RCC 7860 (cell line): ENCODE measurements around the gene LONP1.
"Not testable (repeated sequence)": the region's sequence is repeated elsewhere in the genome, so short reads cannot be mapped to it uniquely, and the experiment has no call there.

ENCODE experiments used
- DNase-seq: peaks from one replicate; pipeline ENCODE4 v3.0.0-alpha.2; 2015; ENCODE audit warnings: low spot score
- FAIRE-seq: peaks from 2 replicates; lab custom pipeline; 2012; peaks lifted over from hg19 to GRCh38; lab: Jason Lieb, UNC

The LONP1 gene

DNA sequence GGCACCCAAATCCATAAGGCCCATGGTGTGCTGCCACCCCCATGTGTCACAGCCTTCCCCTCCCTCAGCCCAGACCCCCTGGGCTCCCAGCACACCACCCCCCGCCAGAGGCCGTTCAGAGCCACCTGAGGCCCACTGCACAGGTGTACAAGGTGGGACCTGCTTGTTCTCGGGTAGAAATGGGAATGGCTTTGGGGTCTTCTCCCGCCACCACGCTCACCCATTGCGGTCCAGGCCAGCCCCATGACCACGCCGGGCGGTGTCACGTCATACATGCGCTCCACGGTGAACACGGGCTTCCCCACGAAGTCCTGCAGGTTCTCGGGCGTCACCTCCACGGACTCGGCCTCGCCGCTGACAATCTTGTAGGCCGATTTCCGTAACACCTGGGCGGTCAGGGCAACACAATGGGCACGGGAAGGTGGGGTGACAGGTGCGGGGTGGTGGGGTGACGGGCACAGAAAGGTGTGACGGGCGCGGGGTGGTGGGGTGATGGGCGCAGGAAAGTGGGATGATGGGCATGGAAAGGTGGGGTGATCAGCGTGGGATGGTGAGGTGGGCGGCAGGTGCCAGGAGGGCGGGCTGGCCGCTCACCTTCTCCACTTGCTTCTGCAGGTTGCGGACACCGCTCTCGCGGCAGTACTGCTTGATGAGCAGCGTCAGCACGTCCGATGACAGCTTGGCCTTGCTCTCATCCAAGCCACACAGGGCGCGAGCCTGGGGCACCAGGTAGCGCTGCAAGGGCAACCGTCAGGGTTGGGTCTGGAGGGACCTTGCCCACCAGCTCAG is 25.6 kb downstream of the LONP1 start:
- DNase-seq: no peak
- FAIRE-seq: no peak

DNA sequence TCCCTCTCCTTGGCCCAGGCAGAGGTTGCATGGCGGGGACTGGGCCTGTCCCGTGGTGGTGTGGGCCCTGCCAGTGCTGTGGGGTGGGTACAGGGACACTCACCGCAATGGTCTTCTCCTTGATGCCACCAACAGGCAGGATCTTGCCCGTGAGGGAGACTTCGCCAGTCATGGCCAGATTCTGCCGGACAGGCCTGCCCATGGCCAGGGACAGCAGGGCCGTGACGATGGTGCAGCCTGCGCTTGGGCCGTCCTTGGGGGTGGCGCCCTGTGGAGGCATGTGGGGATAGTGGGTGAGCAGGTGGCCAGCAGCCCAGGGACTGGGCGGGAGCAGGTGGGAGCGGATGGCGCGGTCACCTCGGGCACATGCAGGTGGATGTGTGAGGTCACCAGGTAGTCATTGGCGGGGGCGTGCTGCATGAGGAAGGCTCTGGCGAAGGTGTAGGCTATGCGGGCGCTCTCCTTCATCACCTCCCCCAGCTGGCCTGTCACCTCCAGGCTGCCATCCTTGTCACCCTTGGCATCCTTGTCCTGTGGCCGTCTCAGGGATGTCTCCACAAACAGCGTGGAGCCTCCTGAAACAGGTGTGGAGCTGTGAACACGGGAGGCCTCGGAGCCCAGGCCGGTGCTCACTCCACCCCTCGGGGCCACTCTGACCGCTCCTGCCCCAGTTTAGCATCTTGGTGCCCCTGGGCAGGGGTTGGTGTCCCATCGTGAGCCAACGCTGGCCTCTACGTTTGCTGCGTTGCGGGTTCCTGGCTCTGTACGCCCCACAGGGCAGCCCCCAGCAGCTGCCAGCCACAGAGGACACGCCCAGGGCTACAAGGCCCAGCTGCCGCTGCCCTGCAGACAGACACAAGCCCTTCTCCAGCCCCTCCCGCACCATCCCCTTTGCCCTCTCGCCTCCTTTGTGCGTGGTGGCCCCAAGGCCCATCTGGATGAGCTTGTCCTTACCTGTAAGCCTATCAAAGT is 26.5 kb downstream of the LONP1 start:
- DNase-seq (no peak), FAIRE-seq (no peak)

DNA sequence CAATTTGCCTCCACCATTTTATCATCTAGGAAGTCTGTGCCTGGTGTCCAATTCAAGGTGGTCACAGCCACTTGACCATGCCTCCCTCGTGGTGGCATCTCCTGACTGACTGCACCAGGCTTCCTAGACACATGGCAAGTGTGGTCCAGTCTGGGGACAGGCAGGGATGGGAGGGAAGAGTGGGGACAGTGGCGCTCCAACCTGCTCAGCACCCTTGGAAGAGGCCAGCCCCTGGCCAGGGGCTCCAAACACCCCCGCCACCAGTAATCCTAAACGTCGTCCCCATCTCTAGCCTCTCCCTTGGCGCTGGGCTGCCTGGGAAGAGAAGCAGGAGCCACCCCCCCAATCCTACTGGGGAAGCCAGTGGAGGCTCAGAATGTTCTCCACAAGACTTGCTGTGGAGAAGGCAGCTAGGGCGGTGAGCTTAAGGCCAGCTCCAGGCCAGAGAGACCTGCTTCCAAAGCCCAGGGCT is 27.2 kb downstream of the LONP1 start:
- FAIRE-seq (no peak), DNase-seq (no peak)

DNA sequence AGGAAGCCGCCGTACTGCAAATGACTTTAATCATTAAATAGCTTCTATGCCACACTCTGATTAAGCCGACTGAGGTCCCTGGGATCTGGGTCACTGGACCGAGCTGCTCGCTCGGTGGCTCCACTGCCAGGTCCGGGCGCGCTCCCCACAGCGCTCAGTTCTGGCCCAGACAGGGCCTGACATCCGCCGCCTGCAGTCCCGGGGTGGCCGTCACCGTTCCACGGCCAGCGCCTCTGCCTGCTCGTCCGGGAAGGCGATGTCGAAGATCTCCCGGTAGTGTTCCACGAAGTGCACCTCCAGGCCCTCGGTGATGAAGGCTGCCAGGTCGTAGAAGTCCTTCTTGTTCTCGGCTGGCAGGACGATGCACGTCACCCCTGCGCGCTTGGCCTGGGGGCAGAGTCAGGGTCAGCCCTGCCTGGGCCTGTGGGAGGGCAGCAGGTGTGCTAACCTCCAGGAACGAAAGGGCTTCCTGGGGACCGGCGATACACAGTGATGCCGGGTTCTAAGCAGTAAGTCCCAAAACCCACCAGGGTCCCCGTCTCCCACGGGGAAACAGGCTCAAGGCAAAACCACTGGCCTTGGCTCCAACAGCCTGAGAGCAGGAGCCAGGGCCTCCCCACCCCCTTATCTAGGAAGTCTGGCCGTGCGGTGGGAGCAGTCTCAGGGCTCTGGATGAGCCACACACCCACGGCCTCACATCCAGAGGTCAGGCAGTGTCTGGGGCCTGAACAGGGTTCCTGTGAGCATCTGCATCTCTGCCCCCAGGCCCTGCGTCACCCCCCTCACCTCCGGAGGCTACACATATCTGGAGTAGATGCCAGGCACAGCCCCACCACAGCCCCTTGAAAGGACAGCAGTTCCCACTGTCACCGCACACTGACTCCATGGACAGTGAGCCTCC is 27.9 kb downstream of the LONP1 start:
- DNase-seq (no peak), FAIRE-seq (no peak)

DNA sequence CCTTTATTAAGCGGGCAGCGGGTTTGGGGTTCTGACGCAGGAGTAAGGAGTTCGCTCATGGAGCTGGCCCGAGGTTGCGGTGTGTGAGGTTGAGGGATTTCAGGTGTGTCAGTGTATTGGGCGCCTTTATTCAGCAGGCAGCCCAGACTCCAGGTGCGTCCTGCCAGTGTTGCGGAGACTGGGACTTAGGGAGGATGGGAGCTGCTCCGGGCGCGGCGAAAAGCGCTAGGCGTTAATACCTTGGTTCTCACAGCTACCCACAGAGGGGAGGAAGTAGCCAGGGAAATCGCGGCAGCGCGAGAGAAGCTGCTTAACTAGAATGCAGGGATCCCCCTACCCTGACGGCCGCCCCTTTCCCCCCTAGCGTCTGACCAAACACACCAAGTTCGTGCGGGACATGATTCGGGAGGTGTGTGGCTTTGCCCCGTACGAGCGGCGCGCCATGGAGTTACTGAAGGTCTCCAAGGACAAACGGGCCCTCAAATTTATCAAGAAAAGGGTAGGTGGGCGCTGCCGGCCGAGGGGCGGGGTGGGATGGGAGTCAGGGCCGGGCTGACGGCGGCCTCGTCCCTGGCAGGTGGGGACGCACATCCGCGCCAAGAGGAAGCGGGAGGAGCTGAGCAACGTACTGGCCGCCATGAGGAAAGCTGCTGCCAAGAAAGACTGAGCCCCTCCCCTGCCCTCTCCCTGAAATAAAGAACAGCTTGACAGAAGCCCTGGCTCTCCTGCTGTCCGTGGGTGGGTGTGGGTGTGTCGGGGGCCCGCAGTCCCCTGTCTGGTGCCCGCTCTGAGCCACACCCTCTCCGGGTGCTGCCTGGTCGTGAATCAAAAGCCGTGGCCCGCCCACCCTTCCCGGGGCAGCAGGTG is 28.8 kb downstream of the LONP1 start:
- FAIRE-seq (no peak), DNase-seq (peak; percentile 55)

DNA sequence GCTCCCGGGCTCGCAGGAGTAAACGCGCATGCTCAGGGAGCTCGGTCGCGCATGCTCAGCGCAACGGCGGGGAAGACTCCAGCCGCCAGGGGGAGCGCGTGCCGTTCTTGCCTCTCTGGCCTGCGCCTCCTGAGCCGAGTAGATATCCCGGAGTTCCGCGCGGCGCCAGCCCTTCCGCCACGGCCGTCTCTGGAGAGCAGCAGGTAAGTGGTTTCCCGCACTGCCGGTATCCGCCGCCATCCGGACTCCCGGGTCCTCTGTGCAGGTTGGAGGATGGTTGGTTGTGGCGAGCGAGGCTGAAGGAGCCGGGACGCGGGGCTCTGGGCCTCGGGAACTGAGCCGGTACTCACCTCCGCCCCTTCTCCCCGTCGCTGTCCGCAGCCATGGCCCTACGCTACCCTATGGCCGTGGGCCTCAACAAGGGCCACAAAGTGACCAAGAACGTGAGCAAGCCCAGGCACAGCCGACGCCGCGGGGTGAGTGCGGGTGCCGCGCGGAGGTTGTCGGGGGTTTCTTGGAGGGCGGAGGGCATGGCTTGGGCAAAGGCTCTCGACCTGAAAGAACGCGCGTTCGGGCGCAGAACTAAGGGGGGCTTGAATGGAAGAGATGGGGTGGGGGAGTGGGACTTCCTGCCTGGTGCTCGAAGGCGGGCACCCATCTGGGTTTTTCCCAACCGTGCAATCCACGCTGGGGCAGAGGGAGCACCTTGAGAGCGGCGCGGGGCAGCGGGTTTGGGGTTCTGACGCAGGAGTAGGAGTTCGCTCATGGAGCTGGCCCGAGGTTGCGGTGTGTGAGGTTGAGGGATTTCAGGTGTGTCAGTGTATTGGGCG is 29.6 kb downstream of the LONP1 start, which contains the start of gene RPL36:
Gene RPL36 (plus strand): TSS at position 171 of the 830 bp plus-strand sequence. CDS start 213 bp downstream, at position 384.
- FAIRE-seq (peak; percentile 54), DNase-seq (peak; percentile 94)

DNA sequence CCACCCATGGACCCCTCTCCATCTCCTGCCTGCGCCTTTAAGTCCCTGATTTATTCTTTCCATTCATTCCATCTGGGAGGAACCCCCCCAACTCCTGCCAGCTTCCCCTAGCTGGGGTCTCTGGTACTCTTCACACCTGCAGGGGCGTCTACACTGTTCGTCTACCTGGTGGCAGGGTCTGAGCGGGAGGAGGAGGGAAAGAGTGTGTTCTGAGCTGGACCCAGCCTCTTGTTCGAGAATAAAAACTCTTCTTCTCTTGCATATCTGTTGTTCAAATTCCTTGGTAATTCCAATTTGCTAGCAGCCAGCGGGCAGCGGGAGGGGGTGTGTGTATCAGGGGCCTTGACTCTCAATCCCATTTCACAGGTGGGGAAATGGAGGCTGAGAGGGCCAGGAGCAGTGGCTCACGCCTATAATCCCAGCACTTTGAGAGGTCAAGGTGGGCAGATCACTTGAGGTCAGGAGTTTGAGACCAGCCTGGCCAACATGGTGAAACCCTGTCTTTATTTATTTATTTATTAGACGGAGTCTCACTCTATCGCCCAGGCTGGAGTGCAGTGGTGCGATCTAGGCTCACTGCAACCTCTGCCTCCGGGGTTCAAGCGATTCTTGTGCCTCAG is 31.6 kb downstream of the LONP1 start:
- FAIRE-seq, DNase-seq: not testable (repeated sequence)

DNA sequence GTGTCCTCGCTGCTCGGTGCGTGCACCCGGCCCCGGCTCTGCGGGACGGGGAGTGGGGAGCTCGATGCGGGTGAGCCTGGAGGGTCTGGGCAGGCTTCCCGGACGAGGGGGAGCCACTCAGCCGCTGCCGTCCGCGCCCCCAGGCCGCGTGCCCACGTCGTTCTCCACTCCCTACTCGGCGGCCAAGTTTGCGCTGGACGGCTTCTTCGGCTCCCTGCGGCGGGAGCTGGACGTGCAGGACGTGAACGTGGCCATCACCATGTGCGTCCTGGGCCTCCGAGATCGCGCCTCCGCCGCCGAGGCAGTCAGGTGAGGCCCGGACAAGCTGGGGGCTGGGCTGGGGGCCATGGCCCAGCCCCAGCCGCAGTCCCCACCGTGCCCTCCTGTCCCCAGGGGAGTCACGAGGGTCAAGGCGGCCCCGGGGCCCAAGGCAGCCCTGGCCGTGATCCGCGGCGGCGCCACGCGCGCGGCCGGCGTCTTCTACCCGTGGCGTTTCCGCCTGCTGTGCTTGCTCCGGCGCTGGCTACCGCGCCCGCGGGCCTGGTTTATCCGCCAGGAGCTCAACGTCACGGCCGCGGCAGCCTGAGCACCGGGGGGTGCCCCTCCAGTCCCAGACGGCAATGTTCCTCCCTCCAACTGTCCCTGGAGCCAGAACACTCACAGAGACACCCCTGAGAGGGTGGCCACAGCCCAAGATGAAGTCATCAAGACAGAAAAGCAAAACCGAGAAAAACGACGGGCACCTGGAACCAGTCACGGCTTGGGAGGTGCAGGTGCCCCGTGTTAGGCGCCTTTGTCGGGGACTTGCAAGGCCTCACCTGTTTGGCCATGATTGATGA is 32.4 kb downstream of the LONP1 start:
- FAIRE-seq (no peak), DNase-seq (no peak)

DNA sequence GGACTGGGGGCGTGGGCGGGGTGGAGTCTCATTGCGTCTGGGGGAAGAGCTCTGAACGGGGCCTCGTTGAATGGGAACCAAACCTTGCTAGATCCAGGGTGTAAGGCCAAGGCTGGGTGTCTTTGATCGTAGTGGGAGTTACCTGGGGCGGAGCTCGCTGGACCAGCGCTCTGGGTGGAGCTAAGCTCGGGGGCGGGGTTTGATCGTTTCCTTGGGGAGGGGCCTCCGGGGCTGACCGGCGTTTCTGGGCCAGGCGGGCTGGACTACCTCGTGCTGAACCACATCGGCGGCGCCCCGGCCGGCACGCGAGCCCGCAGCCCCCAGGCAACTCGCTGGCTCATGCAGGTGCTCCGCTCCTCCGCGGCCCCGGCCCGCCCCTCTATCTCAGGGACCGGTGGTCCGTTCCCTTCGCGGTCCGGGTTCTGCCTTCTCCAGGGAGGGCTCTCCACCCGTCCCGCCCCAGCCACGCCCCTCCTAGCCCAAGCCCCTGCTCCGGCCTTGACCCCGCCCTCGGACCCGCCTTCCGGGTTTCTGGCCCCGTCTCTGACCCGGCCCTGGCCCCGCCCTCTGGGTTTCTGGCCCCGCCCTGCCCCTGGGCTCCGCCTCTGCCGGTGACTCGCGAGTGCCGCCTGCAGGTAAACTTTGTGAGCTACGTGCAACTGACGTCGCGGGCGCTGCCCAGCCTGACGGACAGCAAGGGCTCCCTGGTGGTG is 33.1 kb downstream of the LONP1 start:
- DNase-seq: peak; percentile 88
- FAIRE-seq: peak; percentile 64

DNA sequence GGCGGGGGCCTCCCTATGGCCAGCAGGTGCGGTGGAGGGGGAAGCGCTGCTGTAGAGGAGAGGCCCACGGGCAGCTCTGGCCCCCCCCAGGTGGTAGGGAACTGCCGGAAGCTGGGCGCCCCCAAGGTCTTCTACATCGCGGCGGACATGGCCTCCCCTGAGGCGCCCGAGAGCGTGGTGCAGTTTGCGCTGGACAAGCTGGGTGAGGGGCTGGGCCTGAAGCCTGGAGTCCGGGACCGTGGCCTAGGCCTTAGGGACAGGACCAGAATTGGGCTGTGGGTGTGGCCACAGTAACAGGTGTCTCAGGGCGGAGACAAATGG is 33.7 kb downstream of the LONP1 start:
- FAIRE-seq (no peak), DNase-seq (no peak)

DNA sequence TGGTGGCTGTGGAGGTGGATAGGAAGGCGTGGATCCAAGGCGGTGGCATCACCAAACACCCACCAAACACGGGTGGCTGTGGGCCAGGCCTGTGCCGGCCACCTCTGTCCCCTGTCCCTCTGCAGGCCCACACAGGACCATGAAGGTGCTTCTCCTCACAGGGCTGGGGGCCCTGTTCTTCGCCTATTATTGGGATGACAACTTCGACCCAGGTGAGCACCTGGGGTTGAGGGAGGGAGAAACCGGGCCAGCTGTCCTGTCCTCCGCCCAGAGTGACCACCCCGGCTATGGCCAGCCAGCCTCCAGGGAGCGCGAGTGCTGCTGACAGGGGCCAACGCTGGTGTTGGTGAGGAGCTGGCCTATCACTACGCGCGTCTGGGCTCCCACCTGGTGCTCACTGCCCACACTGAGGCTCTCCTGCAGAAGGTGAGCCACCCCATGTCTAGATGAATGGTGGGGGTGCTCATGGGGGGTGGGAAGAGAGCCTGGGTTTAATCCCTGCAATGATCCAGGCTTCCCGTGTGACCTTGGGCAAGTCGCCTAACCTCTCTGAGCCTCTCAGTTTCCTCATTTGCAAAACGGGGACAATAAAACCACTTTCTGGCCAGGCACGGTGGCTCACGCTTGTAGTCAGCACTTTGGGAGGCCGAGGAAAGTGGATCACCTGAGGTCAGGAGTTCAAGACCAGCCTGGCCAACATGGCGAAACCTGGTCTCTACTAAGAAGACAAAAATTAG is 35.1 kb downstream of the LONP1 start:
- FAIRE-seq: no peak
- DNase-seq: no peak

DNA sequence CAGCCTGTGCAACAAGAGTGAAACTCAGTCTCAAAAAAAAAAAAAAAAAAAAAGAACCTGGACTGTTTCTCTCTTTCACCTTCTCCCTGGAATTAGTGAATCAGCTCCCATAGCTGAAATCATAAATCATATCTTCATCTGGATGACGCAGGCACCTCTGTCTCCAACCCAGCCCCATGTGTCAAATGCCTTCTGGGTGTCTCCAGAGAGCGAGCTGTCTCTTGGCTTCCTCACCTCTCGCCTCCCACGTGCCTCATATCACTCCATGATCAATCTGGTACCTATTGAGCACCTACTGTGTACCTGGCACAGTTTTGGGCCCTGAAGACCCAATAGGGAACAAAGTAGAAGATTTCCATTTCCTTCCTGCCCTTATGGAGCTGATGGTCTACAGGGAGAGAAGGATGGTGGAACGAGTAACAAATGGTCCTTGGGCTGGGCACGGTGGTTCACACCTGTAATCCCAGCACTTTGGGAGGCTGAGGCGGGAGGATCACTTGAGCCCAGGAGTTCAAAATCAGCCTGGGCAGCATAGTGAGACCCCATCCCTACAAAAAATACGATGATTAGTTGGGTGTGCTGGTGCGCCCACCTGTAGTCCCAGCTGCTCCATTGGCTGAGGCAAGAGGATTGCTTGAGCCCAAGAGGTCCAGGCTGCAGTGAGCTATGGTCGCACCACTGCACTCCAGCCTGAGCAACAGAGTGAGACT is 36.6 kb downstream of the LONP1 start:
- no peak for FAIRE-seq
- no peak for DNase-seq

DNA sequence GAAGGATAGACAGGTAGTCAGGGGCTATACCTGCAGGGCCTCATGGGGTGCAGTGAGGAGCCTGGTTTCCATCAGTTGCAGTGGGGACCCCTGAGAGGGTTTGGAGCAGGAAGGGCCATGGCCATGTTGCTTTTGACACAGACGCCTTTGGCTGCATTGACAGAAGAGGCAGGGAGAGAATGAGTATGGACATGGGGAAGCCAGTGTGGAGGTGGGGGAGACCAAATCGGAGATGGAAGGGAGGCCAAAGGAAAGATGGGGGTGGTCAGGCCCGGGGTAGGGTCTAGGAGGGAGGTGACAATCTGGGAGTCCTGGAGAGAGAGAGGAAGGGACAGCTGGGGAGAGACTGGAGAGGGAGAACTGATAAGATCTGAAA is 37.9 kb downstream of the LONP1 start:
- no peak for DNase-seq
- no peak for FAIRE-seq

DNA sequence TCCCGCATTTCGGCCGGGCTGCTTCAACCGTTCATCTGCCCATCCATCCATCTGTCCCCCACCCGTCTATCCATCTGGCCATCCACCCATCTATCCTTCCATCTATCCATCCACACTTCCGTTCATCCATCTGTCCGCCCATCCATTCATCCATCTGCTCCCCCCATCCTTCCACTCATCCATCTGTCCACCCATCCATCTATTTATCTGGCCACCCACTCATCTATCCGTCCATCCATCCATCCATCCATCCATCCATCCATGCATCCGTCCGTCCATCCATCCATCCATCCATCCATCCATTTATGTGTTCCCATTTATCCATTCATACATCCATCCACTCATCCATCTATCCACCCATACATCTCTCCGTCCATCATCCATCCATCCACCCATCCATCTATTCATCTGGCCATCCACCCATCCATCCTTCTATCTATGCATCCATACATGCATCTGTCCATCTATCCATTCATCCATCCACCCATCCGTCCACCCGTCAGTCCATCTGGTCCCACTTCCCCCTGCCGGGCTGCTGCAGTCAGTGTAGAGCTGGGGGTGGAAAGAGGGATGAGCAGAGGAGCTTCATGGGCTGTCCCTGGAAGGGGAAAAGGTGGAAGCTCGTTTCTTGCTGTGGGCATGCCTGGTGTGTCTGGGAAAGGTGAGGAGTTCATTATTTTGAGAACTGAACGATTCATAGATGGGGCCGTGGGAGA is 38.4 kb downstream of the LONP1 start:
- FAIRE-seq: no peak
- no peak for DNase-seq
